A549 treated with GW870086 at 1 μM for 4 hours (cell line): ENCODE data around the gene TDRD7. TPM values are rescaled to one million over a fixed set of nuclear protein-coding genes. Genes with fewer than 3 reads are reported as not detected.

ENCODE experiments used
- total RNA-seq: library from RNA; stranded (reverse); fragments of 200-300 nt; extraction: Qiagen RNA extraction; gene quantifications from 5 replicates; pipeline ENCODE4 v1.2.3, GENCODE V29; 2022; ENCODE audit warnings: low read depth

Gene TDRD7
- 9.8 to 13.5 TPM (median 12.9 TPM) in 5 replicates for total RNA-seq

GRCh38 chr9:97411789-97412625, at the start of gene TDRD7:
TSS of gene TDRD7 (plus strand) at chr9:97412096. CDS start at chr9:97428466, 16,370 bp downstream.

GRCh38 chr9:97501177-97501971, 89.5 kb downstream of the TDRD7 start, which contains the start of gene TMOD1:
TSS of gene TMOD1 (plus strand) at chr9:97501666. CDS start at chr9:97524189, 22,523 bp downstream.

Other genes with a start within 250 kb of the TDRD7 start
- gene CCDC180, start 104.4 kb upstream of the TDRD7 start, total RNA-seq = 0.54 to 0.94 TPM (median 0.72 TPM) in 5 replicates
- gene TMOD1, start 89.6 kb downstream of the TDRD7 start, total RNA-seq = 1.6 to 2.4 TPM (median 2.1 TPM) in 5 replicates
- 8.2 to 12.3 TPM (median 10.0 TPM) in 5 replicates for gene TSTD2, start 221.3 kb downstream of the TDRD7 start, total RNA-seq
- 22.9 to 27.6 TPM (median 26.3 TPM) in 5 replicates for gene NCBP1, start 221.7 kb downstream of the TDRD7 start, total RNA-seq